Skin of body (tissue), 2 donors: Measurements from ENCODE around the gene ZNF30. TPM values are rescaled to one million over a fixed set of nuclear protein-coding genes. Genes with fewer than 3 reads are reported as not detected.
"Not testable (repeated sequence)": the region's sequence is repeated elsewhere in the genome, so short reads cannot be mapped to it uniquely, and the experiment has no call there.

Experiments
- DNase-seq: peaks from one replicate; lab custom pipeline; 2025; lab: John Stamatoyannopoulos, UW
- total RNA-seq: library from RNA; depleted of rRNA; stranded (reverse); fragments of >200 nt; gene quantifications from one replicate; pipeline ENCODE4 v1.2.3, GENCODE V29; 2014

ZNF30 gene
- total RNA-seq, 1 donor from 2014 or later: 3.2 TPM

GRCh38 chr19:34985249-34986022 lies 58.7 kb downstream of the ZNF30 start:
- DNase-seq: peak; percentile 40

- DNase-seq: no peak
Observed at GRCh38 chr19:34988119-34988518, 61.4 kb downstream of the ZNF30 start.

GRCh38 chr19:34989298-34989697 lies 62.6 kb downstream of the ZNF30 start:
- DNase-seq: no peak

- no peak for DNase-seq
Observed at GRCh38 chr19:34990578-34991192, 64.0 kb downstream of the ZNF30 start.

- no peak for DNase-seq
Observed at GRCh38 chr19:34991542-34992333, 65.0 kb downstream of the ZNF30 start.

GRCh38 chr19:34992582-34992981 lies 65.9 kb downstream of the ZNF30 start:
- not testable (repeated sequence) for DNase-seq

- no peak for DNase-seq
Observed at GRCh38 chr19:34994286-34994642, 67.6 kb downstream of the ZNF30 start.

Other genes starting within 250 kb of the ZNF30 start
- gene SCGB2B2, start 249.7 kb upstream of the ZNF30 start, total RNA-seq: 0.59 TPM
- gene ZNF302, start 249.2 kb upstream of the ZNF30 start, total RNA-seq: 28.7 TPM
- 13.6 TPM for gene ZNF181, start 192.7 kb upstream of the ZNF30 start, total RNA-seq
- 3.8 TPM for gene ZNF599, start 153.7 kb upstream of the ZNF30 start, total RNA-seq
- gene ZNF792, start 37.3 kb downstream of the ZNF30 start, total RNA-seq: 5.3 TPM
- gene GRAMD1A, start 73.4 kb downstream of the ZNF30 start, total RNA-seq: 32.7 TPM
- gene SCN1B, start 103.6 kb downstream of the ZNF30 start, total RNA-seq: 1.4 TPM
- 0.69 TPM for gene HPN, start 114.8 kb downstream of the ZNF30 start, total RNA-seq
- gene FXYD3, start 188.9 kb downstream of the ZNF30 start, total RNA-seq: 75.0 TPM
- 5.7 TPM for gene LGI4, start 208.2 kb downstream of the ZNF30 start, total RNA-seq
- 17.4 TPM for gene FXYD1, start 211.9 kb downstream of the ZNF30 start, total RNA-seq
- 0.59 TPM for gene FXYD7, start 216.4 kb downstream of the ZNF30 start, total RNA-seq
- gene FXYD5, start 227.8 kb downstream of the ZNF30 start, total RNA-seq: 10.7 TPM